UCSD-AML1 (cell line): ENCODE results near the gene ZNF862.
A peak's percentile ranks its signal among the peaks of the same experiment; 100 is the strongest.
"Not testable (repeated sequence)": the region's sequence is repeated elsewhere in the genome, so short reads cannot be mapped to it uniquely, and the experiment has no call there.

Source experiments
- DNase-seq: peaks from one replicate; lab custom pipeline; 2025; ENCODE audit not compliant: unreplicated experiment; lab: John Stamatoyannopoulos, UW

Gene ZNF862

DNA sequence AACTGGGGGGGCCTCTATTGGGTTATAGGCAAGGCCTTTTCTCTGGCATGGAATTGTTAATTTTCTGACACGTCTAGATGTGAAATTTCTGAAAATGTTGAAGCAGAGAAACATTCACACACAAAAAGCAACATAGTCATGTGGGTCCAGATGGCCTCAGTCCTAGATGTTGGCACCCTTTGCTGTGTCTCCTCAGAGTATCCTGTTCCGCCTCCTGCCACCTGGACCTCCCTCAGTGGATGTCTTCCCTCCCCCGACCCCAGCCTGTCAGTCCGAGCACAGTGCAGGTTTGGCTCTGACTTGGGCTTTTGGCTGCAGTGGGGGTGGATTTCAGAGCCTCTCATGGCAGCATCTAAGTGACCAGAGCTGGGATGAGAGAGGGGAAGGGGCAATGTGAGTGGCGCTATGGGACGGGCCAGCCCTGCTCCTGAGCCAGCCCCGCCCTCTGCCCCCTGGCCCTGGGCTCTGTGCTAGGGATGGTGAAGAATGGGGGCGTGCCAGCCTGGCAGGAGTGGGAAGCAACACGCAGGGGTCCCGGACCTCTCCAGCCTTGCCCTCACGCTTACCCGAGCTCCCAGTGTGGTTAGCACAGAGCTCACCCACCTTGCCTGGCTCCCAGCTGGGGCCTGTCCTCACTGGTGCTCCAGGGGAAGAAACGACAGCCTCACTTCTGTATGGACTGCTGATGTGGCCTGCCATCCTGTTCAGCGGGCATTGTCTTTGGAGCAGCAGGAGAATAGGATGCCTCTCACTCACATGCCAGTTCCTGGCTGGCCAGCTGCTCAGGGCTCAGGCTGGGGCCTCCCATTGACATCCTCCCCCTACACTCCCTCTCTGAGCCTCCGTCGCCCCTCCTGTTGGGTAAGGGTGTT is 41.8 kb downstream of the ZNF862 start:
- no peak for DNase-seq

DNA sequence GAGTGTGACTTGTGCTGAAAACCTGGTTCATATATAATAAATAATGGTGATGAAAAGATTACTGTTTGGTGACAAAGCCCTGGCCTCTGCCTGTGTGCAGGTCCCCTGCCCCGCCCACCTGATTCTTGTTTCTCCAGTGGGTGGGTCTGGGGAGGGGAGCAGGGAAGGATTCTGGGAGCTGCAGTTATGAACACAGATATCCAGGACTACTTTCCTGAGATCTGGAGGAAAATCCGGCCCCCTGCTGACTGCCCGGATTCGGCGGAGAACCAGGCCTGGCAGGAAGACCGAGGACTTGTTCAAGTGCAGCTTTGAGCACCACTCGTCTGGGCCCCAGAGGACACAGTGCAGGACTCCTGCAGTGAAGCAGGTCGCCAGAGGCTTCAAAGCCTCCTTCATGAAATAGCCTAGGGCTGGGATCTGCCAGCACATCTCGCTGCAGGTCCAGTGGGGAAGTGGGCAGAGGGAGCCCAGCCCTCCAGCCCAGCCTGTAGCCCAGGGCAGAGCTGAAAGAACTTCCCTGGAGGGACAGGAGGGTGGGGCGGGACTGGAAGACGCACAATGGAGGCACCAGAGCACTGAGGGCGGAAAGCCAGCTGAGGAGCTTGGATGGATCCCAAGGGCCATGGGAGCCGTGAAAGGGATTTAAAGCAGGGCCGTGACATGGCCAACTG is 42.6 kb downstream of the ZNF862 start:
- DNase-seq = no peak

DNA sequence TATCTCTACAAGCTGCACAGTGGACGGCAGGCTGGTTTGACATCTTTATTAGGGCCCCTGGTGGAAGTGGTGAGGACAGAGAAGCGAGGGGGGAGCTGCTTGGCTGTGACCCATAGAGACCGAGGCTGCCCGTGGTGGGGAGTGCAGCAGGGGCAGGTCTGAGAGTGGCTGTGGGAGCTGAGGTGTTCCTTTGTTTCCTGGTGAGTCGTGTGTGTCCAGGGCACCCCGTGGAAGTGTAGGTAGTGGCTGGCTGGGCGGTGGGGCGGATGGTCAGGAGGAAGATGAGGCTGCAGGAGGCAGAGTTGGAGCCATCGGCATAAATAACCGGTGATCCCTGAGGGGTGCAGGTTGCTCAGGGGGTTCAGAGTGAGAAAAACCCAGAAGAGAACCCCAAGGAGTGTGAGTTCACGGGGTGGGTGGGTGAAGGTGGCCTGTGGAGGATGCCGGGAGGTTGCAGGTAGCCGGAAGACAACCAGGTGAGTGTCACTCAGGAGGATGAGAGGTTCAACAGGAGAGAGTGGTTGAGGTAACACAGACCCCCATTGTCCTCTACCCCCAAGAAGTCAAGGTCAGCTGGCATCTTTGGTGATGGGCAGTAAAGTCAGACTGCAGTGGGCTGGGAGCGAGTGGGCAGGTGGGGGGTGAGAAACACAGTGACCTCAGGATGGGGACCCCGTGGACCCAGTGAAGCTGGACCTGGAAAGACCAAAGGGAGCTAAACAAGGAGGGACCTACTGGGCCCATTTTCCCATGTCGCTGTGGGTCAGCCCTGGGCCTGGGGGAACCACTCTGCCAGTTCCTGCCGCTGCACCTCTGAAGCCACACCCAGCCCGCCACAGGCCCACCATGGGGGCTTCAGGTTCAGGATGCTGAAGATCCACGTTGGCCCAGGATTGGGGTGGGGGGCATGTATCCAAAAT is 43.4 kb downstream of the ZNF862 start:
- no peak for DNase-seq

DNA sequence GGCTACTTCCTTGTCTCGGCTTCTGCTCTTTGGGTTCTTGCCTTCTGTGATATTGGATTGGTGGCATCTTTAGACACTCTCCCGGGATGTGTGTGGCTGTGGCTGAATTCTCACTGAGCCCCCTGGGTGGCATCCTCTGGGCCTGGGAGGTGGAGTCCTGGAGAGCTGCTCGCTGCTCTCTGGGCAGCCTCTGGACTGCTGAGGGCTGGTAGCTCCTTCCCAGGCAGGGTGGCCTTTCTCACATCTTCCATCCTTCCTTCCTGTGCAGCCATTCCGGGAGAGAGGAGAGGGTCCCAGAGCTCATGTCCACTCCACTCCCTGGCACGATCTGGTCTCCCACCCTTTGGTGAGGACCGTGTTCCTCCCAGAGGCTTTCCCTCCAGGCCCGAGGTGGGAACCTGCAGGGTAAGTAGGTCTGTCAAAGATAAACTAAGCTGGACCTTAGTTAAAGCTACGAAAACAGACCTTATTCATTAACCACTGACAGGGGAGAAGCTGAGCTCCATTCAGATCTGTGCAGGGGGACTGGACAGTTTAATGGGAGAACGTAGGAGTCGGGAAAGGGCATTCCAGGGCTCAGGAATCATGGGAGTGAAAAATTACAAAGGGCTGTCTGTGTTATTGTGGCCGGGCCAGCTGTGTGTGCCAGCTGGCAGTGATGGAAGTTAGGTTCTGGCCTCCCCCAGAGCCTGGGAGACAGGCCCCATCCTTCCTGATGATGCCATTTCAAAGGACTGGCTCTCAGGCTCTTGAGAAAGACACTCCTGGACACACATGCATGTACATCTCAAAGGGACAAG is 44.3 kb downstream of the ZNF862 start:
- DNase-seq = no peak

DNA sequence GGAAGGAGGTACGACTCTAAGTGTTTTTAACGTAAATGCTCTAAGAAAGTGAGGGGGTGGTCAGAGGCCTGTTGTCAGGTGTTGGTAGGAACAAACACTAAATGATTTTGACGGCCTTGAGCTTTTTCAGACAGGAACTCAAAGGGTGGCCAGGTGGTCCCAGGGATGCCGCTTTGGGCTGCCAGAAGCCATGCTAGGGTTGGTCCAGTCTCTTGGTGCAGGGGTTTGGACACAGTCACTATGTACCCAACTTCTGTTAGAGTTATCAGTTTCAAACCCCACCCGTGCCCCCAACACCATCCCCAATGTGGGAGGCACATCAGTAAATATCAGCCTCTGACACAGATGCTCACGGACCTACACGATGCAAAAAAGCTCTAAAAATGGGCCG is 44.9 kb downstream of the ZNF862 start:
- no peak for DNase-seq

DNA sequence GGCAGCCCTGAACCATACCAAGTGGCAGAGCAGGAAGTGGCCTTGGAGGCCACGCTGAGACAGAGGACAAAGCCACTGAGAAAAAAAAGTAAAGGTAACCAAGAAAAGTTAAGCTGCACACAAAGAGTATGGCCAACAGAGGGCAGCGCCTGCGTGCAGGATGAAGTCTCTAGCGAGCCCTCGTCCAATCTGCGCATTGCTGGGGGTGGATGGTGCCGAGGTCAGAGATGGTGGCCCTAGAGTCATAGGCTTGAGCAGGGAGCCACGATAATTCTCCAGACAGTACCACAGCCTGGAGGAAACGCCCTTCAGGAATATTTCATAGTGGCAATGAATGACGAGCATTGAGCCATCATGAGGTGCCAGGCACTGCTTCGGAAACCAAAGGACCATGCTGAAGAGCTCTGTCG is 45.3 kb downstream of the ZNF862 start:
- peak; percentile 27 for DNase-seq

DNA sequence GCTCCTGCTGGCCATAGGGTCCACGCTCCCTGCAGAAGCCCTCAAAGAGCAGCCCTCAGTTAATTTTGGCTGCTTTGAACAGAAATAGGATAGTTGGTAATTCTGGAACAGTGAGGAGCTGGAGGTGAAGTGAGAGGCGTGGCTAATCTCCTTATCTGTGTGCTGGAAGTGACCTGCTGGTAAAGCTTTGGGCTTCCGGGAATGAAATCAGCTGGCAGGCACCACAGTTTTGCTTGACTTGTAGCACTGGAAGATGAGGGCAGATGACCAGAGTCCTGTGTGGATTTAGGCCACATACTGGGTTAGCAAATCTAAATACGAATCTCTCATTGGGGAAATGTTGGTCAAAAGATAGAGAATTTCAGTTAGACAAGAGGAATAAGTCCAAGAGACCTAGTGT is 45.8 kb downstream of the ZNF862 start:
- no peak for DNase-seq

DNA sequence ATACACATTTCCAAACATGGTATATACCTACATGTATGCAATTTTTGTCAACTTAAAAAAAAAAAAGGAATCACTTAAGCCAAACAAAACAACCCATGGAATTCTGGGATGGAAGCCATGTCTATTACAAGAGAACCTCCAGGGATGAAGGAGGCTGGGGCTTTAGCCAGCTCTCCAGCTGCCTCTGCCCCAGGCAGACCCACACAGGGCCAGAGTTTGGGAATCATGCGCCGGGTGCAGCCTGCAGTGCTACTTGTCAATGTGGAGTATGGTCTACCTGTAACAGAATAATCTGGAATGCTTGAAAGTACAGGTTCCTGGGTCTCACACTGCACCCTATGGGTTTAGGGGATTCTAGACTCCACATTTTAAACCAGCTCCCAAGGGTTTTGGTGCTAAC is 46.4 kb downstream of the ZNF862 start:
- no peak for DNase-seq

DNA sequence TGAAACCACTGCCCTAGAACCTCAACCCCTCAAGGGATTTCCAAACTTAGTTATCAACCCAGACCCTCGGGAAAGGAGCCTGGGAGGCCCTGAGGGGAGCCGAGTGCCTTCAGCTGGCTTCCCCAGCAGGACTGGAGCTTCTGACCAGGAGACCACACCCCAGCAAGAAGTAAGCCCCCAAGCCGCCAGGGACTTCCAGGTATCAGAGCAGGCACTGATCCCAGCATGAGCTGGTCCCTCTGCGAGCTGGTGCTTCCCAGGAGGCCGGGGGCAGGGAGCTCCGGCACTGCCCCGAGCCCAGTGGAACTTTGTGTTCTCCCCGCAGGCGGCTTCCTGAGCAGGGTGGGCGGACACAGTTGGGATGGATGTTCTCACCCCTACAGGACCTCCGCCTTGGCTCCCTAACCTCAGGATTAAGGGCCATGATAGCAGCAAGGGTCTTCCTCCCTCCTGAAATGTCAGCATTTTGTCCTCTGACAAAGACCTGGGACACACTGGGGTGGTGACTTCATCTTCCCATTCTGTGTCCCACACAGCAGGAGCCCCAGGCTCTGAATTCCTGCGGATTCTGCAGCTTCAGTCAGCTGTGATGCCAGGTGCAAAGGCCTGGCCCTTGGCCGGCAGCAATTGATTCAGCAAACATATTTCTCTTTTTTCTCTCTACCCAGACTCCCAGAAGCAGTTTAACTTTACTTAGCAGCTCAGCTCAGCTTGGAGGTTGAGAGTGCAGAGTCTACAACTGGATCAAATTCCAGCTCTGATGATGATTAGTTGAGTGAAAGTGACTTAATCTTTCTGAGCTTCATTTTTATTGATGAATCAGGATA is 47.2 kb downstream of the ZNF862 start:
- DNase-seq = no peak

DNA sequence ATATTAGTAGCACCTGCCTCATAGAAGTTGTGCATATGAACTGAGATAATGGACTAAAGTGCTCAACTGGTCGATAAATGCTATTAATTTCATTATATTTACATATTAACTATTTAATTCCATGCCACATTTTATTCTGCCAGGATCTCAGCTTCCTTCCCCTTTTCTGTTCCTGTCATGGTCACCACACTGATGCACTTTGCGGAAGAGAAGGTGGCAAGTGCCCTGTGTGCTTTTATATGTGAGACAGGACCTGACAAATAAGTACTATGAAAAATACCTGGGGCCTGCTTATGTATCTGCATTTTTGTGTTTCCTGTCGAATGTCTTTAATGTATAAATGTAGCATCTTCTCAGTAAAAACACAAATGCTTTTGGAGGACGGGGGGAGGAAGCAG is 47.8 kb downstream of the ZNF862 start:
- DNase-seq = no peak

DNA sequence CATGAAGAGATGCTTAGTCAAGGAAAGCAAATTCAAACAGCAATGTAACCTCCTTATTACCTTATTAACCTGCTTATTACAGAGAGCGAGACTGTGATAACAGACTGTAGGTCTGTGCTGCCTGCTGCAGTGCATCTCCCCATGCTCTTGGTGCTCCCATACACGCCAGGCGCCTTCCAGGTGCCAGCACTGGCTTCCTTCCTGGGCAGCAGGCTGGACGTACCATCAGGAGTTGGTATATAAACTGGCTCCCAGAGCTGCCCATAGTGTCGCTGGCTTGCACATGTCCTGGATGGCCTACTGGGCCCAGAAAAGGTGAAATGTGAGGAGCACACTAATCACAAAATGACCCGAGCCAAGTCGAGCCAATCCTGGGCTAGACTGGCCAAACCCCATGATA is 49.1 kb downstream of the ZNF862 start:
- no peak for DNase-seq

DNA sequence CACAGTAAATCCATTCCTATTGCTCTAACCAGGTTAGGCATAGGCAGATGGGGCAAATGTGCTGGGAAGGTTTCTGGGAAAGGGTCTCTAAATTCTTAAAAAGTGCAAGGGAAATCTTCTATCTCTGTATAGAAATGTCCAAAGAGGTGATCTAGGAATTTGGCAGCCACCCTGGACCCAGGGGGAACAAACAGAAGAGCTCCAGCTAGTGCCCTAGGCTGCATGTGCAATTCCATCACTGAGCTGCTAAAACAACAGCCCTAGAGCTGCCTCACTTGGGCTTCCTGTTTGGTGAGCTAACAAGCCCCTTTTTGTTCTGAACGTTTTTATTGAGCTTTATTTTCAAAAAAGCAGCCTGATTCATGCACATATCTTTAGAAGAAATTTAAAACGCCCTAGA is 52.5 kb downstream of the ZNF862 start:
- DNase-seq = not testable (repeated sequence)

DNA sequence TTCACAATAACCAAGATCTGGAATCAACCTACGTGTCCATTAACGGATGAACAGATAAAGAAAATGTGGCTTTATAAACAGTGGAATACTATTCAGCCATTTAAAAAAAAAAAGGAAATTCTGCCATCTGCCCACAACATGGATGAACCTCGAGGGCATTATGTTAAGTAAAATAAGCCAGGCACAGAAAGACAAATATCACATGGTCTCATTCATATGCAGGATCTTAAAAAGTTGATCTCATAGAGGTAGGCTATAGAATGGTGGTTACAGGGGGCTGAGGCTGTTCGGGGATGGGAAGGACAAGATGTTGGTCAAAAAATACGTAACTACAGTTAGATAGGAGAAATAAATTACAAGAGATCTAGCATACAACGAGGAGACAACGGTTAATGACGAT is 56.8 kb downstream of the ZNF862 start:
- not testable (repeated sequence) for DNase-seq

DNA sequence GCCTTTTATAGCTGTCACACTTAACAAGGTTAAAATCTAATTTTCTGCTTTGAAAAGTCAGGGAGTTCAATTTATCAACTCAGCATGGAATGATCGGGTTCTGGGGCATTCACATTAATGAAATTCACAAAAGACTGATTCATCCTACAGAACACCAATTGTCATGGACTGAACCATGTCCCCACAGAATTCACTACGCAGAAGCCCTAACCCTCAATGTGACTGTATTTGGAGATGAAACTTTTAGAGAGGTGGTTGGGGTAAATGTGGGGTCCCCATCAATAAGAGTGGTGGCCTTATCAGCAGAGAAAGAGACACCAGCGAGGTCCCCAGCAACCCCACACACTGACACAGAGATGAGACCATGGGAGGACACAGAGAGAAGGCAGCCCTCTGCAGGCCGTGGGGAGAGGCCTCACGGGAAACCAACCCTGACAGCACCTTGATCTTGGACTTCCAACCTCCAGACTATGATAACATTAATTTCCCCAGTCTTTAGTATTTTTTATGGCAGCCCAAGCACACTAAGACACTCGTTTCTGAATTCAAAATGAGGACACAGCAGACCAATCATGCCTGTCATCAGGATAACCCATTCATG is 69.7 kb downstream of the ZNF862 start:
- not testable (repeated sequence) for DNase-seq

DNA sequence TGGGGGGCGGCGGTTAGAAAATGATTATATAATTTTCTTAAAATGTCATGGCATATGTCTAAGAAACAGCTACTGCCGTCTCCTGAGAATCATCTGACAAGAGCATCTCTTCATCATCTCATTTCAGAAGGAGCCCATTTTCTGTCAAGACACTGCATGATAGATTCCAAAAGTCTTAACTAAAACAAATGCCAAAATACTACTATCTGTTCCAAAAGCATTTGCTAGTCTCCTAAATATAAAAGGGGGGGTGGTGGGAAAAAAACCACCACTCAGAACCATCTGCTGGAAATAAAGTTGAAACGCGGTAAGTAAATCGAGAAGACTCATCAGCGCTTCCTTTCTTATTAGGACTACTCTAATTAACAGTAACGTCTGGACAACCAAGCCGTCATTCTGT is 72.0 kb downstream of the ZNF862 start:
- not testable (repeated sequence) for DNase-seq

DNA sequence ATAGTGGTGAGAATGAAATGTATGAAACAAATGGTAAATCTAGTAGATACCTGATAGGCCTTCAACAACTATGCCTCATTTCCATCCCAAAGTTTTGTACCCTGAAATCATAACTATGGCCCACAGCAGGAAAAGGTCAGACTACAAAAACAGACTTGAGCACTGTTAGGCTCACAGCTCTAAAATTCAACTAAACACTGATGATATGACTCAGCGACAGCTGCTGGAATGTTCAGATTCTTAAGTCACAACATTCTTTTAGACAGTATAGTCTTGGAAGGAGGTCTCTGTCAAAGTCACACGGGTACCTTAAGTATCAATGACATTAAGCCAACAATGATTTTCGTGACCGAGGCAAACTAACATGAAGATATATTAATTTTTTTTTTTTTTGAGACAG is 74.0 kb downstream of the ZNF862 start:
- not testable (repeated sequence) for DNase-seq
